Endothelial cell of umbilical vein (primary cell): ENCODE data around the gene TRPV6. TPM values are rescaled to one million over a fixed set of nuclear protein-coding genes. Genes with fewer than 3 reads are reported as not detected.

Experiments used
- Bru-seq: library from RNA; stranded (reverse); fragments of 400-500 nt; gene quantifications from one replicate; lab custom pipeline; 2021; lab: Mats Ljungman, UMichigan
- BruChase-seq, 2 experiments: library from RNA; stranded (reverse); fragments of 400-500 nt; gene quantifications; one replicate each; lab custom pipeline; 2021; lab: Mats Ljungman, UMichigan
- BruUV-seq: library from RNA; stranded (reverse); fragments of 400-500 nt; replicated peaks from 2 replicates; lab custom pipeline; 2021; lab: Mats Ljungman, UMichigan
- CTCF ChIA-PET: fragments of 300-600, 350-600 bp; sonication (Branson Sonifier 250); formaldehyde crosslinking; loops from one replicate; lab custom pipeline; 2021; ENCODE audit warnings: antibody characterized with exemption, inconsistent platforms; lab: Charles Lee
- POLR2A ChIA-PET: fragments of 300-600, 350-600 bp; sonication (Branson Sonifier 250); formaldehyde crosslinking; loops from one replicate; lab custom pipeline; 2021; ENCODE audit warnings: antibody characterized with exemption, inconsistent platforms; lab: Charles Lee
- DNase-seq: peaks from one replicate; pipeline ENCODE4 v3.0.0-alpha.2; 2011; ENCODE audit warnings: low read depth, low spot score
- FAIRE-seq: peaks from 2 replicates; lab custom pipeline; 2011; peaks lifted over from hg19 to GRCh38; lab: Jason Lieb, UNC
- H2AFZ ChIP-seq: 2 replicates; pipeline ENCODE4 v1.6.0; 2012; ENCODE audit warnings: low read depth, low read length, control low read depth, inconsistent platforms
- H3K27ac ChIP-seq: 2 replicates; pipeline ENCODE4 v1.5.1; 2011; ENCODE audit warnings: low read depth, mild to moderate bottlenecking, control low read depth, low read length, moderate library complexity; ENCODE audit not compliant: insufficient read depth
- H3K27me3 ChIP-seq, 2 experiments: 2 replicates each; pipeline versions ENCODE4 v1.6.0 to v1.6.1; 2011; ENCODE audit warnings: low read length in 2 of 2, mixed read lengths in 1 of 2; ENCODE audit not compliant: control insufficient read depth in 2 of 2, insufficient read depth in 2 of 2
- H3K36me3 ChIP-seq, 2 experiments: 2 replicates in 1 of 2; 3 replicates in 1 of 2; pipeline ENCODE4 v1.5.1; 2011; ENCODE audit warnings: low read length in 2 of 2, mild to moderate bottlenecking in 1 of 2, moderate library complexity in 1 of 2; ENCODE audit not compliant: control insufficient read depth in 2 of 2, insufficient read depth in 2 of 2; ENCODE audit errors: extremely low read depth in 1 of 2
- H3K4me1 ChIP-seq: 3 replicates; pipeline ENCODE4 v1.5.1; 2011; ENCODE audit warnings: mild to moderate bottlenecking, low read length; ENCODE audit not compliant: control insufficient read depth, insufficient read depth; ENCODE audit errors: extremely low read depth
- H3K4me2 ChIP-seq: 2 replicates; pipeline ENCODE4 v1.6.1; 2011; ENCODE audit warnings: low read length, control low read depth, mixed read lengths; ENCODE audit not compliant: insufficient read depth
- H3K4me3 ChIP-seq, 3 experiments: fragments of 200-600 bp in 1 of 3; sonication (generic), shearing (Covaris generic) in 1 of 3; replicated peaks in 1 of 3; 2 replicates each; pipeline ENCODE4 v1.5.1; 2011 to 2016; ENCODE audit warnings: control low read depth in 3 of 3, low read length in 3 of 3, mild to moderate bottlenecking in 2 of 3, inconsistent platforms in 1 of 3, low read depth in 1 of 3, moderate library complexity in 1 of 3; ENCODE audit not compliant: insufficient read depth in 1 of 3
- H3K79me2 ChIP-seq: 2 replicates; pipeline ENCODE4 v1.6.0; 2012; ENCODE audit warnings: low read length, inconsistent platforms; ENCODE audit not compliant: control insufficient read depth, insufficient read depth
- H3K9ac ChIP-seq: replicated peaks from 2 replicates; pipeline ENCODE3; 2011; ENCODE audit warnings: low read length, control low read depth; ENCODE audit not compliant: insufficient read depth; ENCODE audit errors: extremely low read depth
- H3K9me1 ChIP-seq: replicated peaks from 3 replicates; pipeline ENCODE4 v1.6.0; 2011; ENCODE audit warnings: mild to moderate bottlenecking, low read length; ENCODE audit not compliant: control insufficient read depth, insufficient read depth; ENCODE audit errors: extremely low read depth
- H3K9me3 ChIP-seq: replicated peaks from 2 replicates; pipeline ENCODE4 v1.5.1; 2012; ENCODE audit warnings: low read length, inconsistent platforms; ENCODE audit not compliant: control insufficient read depth, insufficient read depth
- H4K20me1 ChIP-seq: replicated peaks from 2 replicates; pipeline ENCODE3; 2011; ENCODE audit warnings: mild to moderate bottlenecking, low read length; ENCODE audit not compliant: control insufficient read depth, insufficient read depth; ENCODE audit errors: extremely low read depth
- EZH2 ChIP-seq: IDR thresholded peaks from 2 replicates; pipeline ENCODE4 v1.6.1; 2012; ENCODE audit warnings: borderline replicate concordance, low read depth, mild to moderate bottlenecking, moderate library complexity, low read length, inconsistent platforms; ENCODE audit not compliant: severe bottlenecking
- FOS ChIP-seq: IDR thresholded peaks from 2 replicates; pipeline ENCODE4 v1.6.1; 2011; ENCODE audit warnings: mild to moderate bottlenecking, low read length, moderate library complexity, borderline replicate concordance; ENCODE audit not compliant: insufficient read depth
- GATA2 ChIP-seq: IDR thresholded peaks from 2 replicates; pipeline ENCODE4 v1.7.0; 2011; ENCODE audit warnings: low read depth, mild to moderate bottlenecking, moderate library complexity, mixed read lengths, low read length; ENCODE audit not compliant: insufficient read length, insufficient read depth
- JUN ChIP-seq: IDR thresholded peaks from 2 replicates; pipeline ENCODE4 v1.6.1; 2011; ENCODE audit warnings: borderline replicate concordance, low read depth; ENCODE audit not compliant: insufficient read length, insufficient read depth
- MYC ChIP-seq: IDR thresholded peaks from one replicate; pipeline ENCODE4 v1.6.1; 2011; ENCODE audit warnings: mild to moderate bottlenecking, low read depth, low read length
- POLR2A ChIP-seq: IDR thresholded peaks from 2 replicates; pipeline ENCODE4 v1.6.1; 2012; ENCODE audit warnings: low read depth, mild to moderate bottlenecking, control low read depth, low read length
- POLR2AphosphoS5 ChIP-seq: IDR thresholded peaks from 2 replicates; pipeline ENCODE4 v1.6.1; 2012; ENCODE audit warnings: low read depth, mild to moderate bottlenecking, control low read depth, low read length, moderate library complexity; ENCODE audit not compliant: insufficient read depth
- dilution Hi-C: fragments of 300-500 bp; cut with MboI; formaldehyde crosslinking; loops from one replicate; pipeline ENCODE4 v1.15.0; 2019; ENCODE audit warnings: low sequenced_read_pairs; ENCODE audit not compliant: extremely low pct_ligation_motif_present
- intact Hi-C: fragments of 100-400 bp; cut with micrococcal nuclease; formaldehyde crosslinking; loops from one replicate; pipeline ENCODE4 v1.10.0; 2022
- long read RNA-seq: library from polyadenylated mRNA; stranded (forward); transcript quantifications from one replicate; pipeline ENCODE4 v2.0.0, GENCODE V29; 2021
- polyA minus RNA-seq, 3 experiments: library from RNA; depleted of rRNA, polyadenylated mRNA; stranded (reverse); fragments of >200 nt; gene quantifications; 1 replicate in 1 of 3; 2 replicates in 2 of 3; pipeline ENCODE4 v1.2.3, GENCODE V29; 2011
- polyA plus RNA-seq, 4 experiments: library from polyadenylated mRNA; depleted of rRNA in 3 of 4; stranded (reverse) in 3 of 4; unstranded in 1 of 4; fragments of >200 nt; gene quantifications; 2 replicates each; pipeline versions ENCODE4 v1.2.1 to v1.2.3, GENCODE V29; 2011 to 2012; ENCODE audit warnings: missing spikeins in 1 of 4
- total RNA-seq: library from RNA; stranded (reverse); gene quantifications from 2 replicates; pipeline ENCODE4 v1.2.3, GENCODE V29; 2021
- TF ChIP-seq, protein P1 (sequence below), 2 donors: IDR thresholded peaks; 1 replicate in 1 of 2; 2 replicates in 1 of 2; pipeline ENCODE4 v1.5.1; 2011; ENCODE audit warnings: low read length in 2 of 2, mild to moderate bottlenecking in 2 of 2, moderate library complexity in 2 of 2, control low read depth in 1 of 2, inconsistent platforms in 1 of 2, low read depth in 1 of 2; ENCODE audit not compliant: insufficient read depth in 1 of 2; ENCODE audit errors: extremely low read depth in 1 of 2
- TF ChIP-seq, protein P2 (sequence below): IDR thresholded peaks from 2 replicates; pipeline ENCODE4 v1.6.1; 2011; ENCODE audit not compliant: insufficient read depth, insufficient read length

The TRPV6 gene
- total RNA-seq: not detected in 2 replicates
- not detected in 2 replicates for polyA plus RNA-seq
- not detected in 2 replicates for polyA plus RNA-seq (2011; cell fraction: cytosol; rRNA removed)
- polyA plus RNA-seq (2011; cell fraction: nucleus; rRNA removed): not detected in 2 replicates
- not detected in 2 replicates for polyA plus RNA-seq (2012)
- polyA minus RNA-seq: not detected in 2 replicates
- not detected for polyA minus RNA-seq (2011; cell fraction: cytosol; rRNA and poly(A)+ RNA removed)
- polyA minus RNA-seq (2011; cell fraction: nucleus; rRNA and poly(A)+ RNA removed): not detected in 2 replicates
- not detected for Bru-seq, nascent RNA
- not detected for BruChase-seq, experiment 1, labeled RNA remaining after a 6-hour chase
- BruChase-seq, experiment 2, labeled RNA remaining after a 2-hour chase: not detected
- long read RNA-seq: 0 reads

DNA sequence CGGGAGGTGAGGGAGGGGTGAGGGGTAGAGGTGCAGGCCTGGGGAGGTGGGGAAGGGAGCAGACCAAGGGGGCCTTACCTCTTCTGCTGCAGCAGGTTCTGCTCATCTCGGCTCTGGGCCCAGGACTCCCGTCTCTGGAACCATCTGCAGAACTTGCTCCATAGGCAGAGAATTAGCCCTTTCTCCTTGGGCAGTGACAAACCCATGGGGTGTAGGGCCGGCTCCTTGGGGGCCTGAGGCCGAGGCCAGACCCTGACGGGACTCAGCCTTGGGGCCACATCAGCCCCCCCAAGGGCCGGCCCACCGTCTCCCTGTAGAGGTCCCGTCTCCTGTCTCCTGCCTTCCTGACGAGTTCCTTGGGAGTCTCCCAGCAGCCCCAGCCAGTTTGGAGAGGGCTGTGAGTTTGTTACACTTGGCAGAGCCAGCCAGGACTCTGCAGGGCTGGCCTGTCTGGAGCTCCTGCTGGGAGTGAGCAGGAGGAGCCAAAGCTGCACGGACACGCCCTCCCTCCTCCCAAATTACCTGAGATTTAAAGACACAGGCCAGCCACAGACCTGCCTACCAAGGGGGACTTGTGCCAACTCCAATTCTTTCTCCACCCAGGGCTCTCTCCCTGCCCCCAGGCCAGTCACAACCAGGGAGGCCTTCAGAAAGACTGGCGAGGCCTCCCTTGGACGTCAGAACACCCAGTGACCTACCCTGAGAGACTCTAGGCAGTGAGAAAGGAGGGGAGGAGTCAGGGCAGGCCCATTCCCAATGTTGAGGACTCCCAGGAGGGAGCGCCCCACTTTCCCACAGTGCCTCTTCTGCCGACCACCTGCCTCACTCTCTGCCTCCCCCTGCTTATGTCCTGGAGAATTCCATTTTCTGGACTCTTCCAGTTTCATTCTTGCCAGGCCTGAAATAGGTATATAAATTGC is at the start of gene TRPV6:
Gene TRPV6 (minus strand): TSS at position 435 of the 920 bp plus-strand sequence.
- Histone ChIP-seq H3K4me1 (no peaks in the 10 kb centered on the region), H3K9ac (no peak within 1 kb of the TSS), H4K20me1 (no peaks in the 10 kb centered on the region), H3K4me2 (no peak within 1 kb of the TSS), H3K27me3 (no peaks in the 10 kb centered on the region), H3K36me3 (no peaks in the 10 kb centered on the region), H3K4me3 (no peak within 1 kb of the TSS), H3K9me3 (no peaks in the 10 kb centered on the region), H3K79me2 (no peaks in the 10 kb centered on the region), H2AFZ (no peak within 1 kb of the TSS), H3K9me1 (no peaks in the 10 kb centered on the region), H3K27ac (no peak within 1 kb of the TSS)
- CTCF ChIA-PET: no interaction called here
- no TSS peak for BruUV-seq
- TF ChIP-seq, protein P1, sequence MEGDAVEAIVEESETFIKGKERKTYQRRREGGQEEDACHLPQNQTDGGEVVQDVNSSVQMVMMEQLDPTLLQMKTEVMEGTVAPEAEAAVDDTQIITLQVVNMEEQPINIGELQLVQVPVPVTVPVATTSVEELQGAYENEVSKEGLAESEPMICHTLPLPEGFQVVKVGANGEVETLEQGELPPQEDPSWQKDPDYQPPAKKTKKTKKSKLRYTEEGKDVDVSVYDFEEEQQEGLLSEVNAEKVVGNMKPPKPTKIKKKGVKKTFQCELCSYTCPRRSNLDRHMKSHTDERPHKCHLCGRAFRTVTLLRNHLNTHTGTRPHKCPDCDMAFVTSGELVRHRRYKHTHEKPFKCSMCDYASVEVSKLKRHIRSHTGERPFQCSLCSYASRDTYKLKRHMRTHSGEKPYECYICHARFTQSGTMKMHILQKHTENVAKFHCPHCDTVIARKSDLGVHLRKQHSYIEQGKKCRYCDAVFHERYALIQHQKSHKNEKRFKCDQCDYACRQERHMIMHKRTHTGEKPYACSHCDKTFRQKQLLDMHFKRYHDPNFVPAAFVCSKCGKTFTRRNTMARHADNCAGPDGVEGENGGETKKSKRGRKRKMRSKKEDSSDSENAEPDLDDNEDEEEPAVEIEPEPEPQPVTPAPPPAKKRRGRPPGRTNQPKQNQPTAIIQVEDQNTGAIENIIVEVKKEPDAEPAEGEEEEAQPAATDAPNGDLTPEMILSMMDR (IDR thresholded peaks at IDR 0.05; ENCODE audit: extremely low read depth in 1 of 2, insufficient read depth in 1 of 2, low read depth in 1 of 2, low read length in 2 of 2): no peak
- no peak for TF ChIP-seq FOS
- TF ChIP-seq GATA2: no peak
- TF ChIP-seq, protein P2, sequence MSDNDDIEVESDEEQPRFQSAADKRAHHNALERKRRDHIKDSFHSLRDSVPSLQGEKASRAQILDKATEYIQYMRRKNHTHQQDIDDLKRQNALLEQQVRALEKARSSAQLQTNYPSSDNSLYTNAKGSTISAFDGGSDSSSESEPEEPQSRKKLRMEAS: no peak
- TF ChIP-seq POLR2A: no peak
- TF ChIP-seq POLR2AphosphoS5: no peak
- TF ChIP-seq JUN: no peak
- TF ChIP-seq EZH2: no peak
- no peak for TF ChIP-seq MYC
- intact Hi-C loops: no loop called here
- POLR2A ChIA-PET: no interaction called here
- FAIRE-seq (no peak), DNase-seq (no peak)
- dilution Hi-C loops: no loop called here
